ENCODE measurements around the gene RXRA.
A peak's percentile ranks its signal among the peaks of the same experiment; 100 is the strongest.

DNA sequence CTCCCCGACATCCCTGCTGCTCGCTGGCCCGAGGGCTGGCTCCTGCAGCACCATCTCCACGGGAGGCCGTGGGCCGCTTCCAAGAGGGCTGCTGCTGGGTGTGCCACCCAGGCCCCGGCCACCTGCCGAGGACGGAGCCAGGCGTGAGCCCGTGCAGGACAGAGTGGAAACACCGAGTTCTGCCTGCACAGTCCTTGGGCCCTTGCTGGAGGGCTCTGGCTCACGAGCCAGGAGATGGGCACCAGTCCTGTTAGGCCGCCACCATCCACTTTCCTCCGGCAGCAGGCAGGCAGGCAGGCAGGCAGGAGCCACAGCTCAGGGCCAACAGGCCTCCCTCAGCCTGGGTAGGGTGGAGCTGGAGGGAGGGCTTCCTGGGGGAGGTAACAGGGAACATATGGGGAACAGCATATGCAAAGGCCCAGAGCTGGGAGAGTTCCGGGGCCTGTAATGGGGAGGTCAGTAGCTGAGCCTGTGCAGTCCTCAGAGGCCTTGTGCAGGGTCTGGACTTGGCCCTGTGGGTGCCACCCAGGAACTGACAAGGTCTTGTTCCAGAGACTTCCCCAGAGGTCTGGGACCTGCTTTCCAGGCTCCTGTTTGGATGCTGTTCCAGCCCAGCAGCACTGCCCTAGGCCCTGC is 31.9 kb downstream of the RXRA start:
- TF ChIP-seq, protein P1, sequence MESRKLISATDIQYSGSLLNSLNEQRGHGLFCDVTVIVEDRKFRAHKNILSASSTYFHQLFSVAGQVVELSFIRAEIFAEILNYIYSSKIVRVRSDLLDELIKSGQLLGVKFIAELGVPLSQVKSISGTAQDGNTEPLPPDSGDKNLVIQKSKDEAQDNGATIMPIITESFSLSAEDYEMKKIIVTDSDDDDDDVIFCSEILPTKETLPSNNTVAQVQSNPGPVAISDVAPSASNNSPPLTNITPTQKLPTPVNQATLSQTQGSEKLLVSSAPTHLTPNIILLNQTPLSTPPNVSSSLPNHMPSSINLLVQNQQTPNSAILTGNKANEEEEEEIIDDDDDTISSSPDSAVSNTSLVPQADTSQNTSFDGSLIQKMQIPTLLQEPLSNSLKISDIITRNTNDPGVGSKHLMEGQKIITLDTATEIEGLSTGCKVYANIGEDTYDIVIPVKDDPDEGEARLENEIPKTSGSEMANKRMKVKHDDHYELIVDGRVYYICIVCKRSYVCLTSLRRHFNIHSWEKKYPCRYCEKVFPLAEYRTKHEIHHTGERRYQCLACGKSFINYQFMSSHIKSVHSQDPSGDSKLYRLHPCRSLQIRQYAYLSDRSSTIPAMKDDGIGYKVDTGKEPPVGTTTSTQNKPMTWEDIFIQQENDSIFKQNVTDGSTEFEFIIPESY (IDR thresholded peaks at IDR 0.05; ENCODE audit: borderline replicate concordance, low read depth) = no peak
- TF ChIP-seq, protein P2, sequence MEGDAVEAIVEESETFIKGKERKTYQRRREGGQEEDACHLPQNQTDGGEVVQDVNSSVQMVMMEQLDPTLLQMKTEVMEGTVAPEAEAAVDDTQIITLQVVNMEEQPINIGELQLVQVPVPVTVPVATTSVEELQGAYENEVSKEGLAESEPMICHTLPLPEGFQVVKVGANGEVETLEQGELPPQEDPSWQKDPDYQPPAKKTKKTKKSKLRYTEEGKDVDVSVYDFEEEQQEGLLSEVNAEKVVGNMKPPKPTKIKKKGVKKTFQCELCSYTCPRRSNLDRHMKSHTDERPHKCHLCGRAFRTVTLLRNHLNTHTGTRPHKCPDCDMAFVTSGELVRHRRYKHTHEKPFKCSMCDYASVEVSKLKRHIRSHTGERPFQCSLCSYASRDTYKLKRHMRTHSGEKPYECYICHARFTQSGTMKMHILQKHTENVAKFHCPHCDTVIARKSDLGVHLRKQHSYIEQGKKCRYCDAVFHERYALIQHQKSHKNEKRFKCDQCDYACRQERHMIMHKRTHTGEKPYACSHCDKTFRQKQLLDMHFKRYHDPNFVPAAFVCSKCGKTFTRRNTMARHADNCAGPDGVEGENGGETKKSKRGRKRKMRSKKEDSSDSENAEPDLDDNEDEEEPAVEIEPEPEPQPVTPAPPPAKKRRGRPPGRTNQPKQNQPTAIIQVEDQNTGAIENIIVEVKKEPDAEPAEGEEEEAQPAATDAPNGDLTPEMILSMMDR (IDR thresholded peaks at IDR 0.05) = no peak
- TF ChIP-seq RCOR1 (IDR thresholded peaks at IDR 0.05; ENCODE audit: low read length) (no peak), YY1 (IDR thresholded peaks at IDR 0.05; ENCODE audit: low read depth) (no peak), EP300 (IDR thresholded peaks at IDR 0.05; ENCODE audit: borderline replicate concordance in 1 of 2, low read depth in 1 of 2, low read length in 1 of 2) (peak in 1 of 2 experiments; percentile 24; a peak in 1 of 4 replicates), TEAD4 (IDR thresholded peaks at IDR 0.05; ENCODE audit: borderline replicate concordance, insufficient read depth) (no peak), GABPA (IDR thresholded peaks at IDR 0.05; ENCODE audit: low read depth) (no peak), SIN3A (IDR thresholded peaks at IDR 0.05; ENCODE audit: borderline replicate concordance, low read depth, low read length) (no peak)
- TF ChIP-seq, protein P3, sequence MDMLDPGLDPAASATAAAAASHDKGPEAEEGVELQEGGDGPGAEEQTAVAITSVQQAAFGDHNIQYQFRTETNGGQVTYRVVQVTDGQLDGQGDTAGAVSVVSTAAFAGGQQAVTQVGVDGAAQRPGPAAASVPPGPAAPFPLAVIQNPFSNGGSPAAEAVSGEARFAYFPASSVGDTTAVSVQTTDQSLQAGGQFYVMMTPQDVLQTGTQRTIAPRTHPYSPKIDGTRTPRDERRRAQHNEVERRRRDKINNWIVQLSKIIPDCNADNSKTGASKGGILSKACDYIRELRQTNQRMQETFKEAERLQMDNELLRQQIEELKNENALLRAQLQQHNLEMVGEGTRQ (IDR thresholded peaks at IDR 0.05; ENCODE audit: borderline replicate concordance, low read depth, low read length) = no peak
- TF ChIP-seq, protein P4, sequence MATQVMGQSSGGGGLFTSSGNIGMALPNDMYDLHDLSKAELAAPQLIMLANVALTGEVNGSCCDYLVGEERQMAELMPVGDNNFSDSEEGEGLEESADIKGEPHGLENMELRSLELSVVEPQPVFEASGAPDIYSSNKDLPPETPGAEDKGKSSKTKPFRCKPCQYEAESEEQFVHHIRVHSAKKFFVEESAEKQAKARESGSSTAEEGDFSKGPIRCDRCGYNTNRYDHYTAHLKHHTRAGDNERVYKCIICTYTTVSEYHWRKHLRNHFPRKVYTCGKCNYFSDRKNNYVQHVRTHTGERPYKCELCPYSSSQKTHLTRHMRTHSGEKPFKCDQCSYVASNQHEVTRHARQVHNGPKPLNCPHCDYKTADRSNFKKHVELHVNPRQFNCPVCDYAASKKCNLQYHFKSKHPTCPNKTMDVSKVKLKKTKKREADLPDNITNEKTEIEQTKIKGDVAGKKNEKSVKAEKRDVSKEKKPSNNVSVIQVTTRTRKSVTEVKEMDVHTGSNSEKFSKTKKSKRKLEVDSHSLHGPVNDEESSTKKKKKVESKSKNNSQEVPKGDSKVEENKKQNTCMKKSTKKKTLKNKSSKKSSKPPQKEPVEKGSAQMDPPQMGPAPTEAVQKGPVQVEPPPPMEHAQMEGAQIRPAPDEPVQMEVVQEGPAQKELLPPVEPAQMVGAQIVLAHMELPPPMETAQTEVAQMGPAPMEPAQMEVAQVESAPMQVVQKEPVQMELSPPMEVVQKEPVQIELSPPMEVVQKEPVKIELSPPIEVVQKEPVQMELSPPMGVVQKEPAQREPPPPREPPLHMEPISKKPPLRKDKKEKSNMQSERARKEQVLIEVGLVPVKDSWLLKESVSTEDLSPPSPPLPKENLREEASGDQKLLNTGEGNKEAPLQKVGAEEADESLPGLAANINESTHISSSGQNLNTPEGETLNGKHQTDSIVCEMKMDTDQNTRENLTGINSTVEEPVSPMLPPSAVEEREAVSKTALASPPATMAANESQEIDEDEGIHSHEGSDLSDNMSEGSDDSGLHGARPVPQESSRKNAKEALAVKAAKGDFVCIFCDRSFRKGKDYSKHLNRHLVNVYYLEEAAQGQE (IDR thresholded peaks at IDR 0.05; ENCODE audit: low read depth, low read length) = no peak
